Stimulated activated CD4-positive, alpha-beta T cell treated with anti-CD3 and anti-CD28 coated beads, Interleukin-2, amount 100 ng/mL, for 4 hours (primary cell): ENCODE results near the gene MYO6.
"Not testable (repeated sequence)": the region's sequence is repeated elsewhere in the genome, so short reads cannot be mapped to it uniquely, and the experiment has no call there.

Source experiments
- DNase-seq: peaks from one replicate; pipeline ENCODE4 v3.0.0-alpha.2; 2020; ENCODE audit warnings: low read depth

MYO6 gene

GRCh38 chr6:75748743-75749538 is at the start of gene MYO6:
TSS of gene MYO6 (plus strand) at chr6:75749239. CDS start at chr6:75817548, 68,309 bp downstream.
- DNase-seq, result peak; percentile 13

- not testable (repeated sequence) for DNase-seq
Measured at GRCh38 chr6:75708334-75708733, 40.7 kb upstream of the MYO6 start.

GRCh38 chr6:75711173-75711572 is 37.9 kb upstream of the MYO6 start:
- no peak for DNase-seq

GRCh38 chr6:75719133-75719532 is 29.9 kb upstream of the MYO6 start:
- no peak for DNase-seq

GRCh38 chr6:75723382-75723781 is 25.7 kb upstream of the MYO6 start:
- no peak for DNase-seq

- no peak for DNase-seq
Measured at GRCh38 chr6:75727206-75727605, 21.8 kb upstream of the MYO6 start.

- not testable (repeated sequence) for DNase-seq
Measured at GRCh38 chr6:75731029-75731428, 18.0 kb upstream of the MYO6 start.

GRCh38 chr6:75735491-75736186 is 13.4 kb upstream of the MYO6 start:
- DNase-seq, result no peak

- DNase-seq, result no peak
Measured at GRCh38 chr6:75743971-75744370, 5.1 kb upstream of the MYO6 start.

- no peak for DNase-seq
Measured at GRCh38 chr6:75745404-75745803, 3.6 kb upstream of the MYO6 start.

- DNase-seq, result no peak
Measured at GRCh38 chr6:75746221-75746620, 2.8 kb upstream of the MYO6 start.

- DNase-seq, result no peak
Measured at GRCh38 chr6:75747152-75747992, 1.7 kb upstream of the MYO6 start.

- DNase-seq, result no peak
Measured at GRCh38 chr6:75748003-75748742, 866 bp upstream of the MYO6 start.

GRCh38 chr6:75751443-75751842 is 2.4 kb downstream of the MYO6 start:
- no peak for DNase-seq

GRCh38 chr6:75752365-75752764 is 3.3 kb downstream of the MYO6 start:
- DNase-seq, result no peak

- DNase-seq, result no peak
Measured at GRCh38 chr6:75755704-75756103, 6.7 kb downstream of the MYO6 start.

- no peak for DNase-seq
Measured at GRCh38 chr6:75757295-75757694, 8.3 kb downstream of the MYO6 start.

- DNase-seq, result no peak
Measured at GRCh38 chr6:75758061-75758460, 9.0 kb downstream of the MYO6 start.

- no peak for DNase-seq
Measured at GRCh38 chr6:75759207-75759606, 10.2 kb downstream of the MYO6 start.

- DNase-seq, result no peak
Measured at GRCh38 chr6:75760320-75760719, 11.3 kb downstream of the MYO6 start.

- no peak for DNase-seq
Measured at GRCh38 chr6:75761489-75761888, 12.4 kb downstream of the MYO6 start.

GRCh38 chr6:75762063-75762462 is 13.0 kb downstream of the MYO6 start:
- no peak for DNase-seq
